ENCODE results near the gene PPP1CA. TPM values are rescaled to one million over a fixed set of nuclear protein-coding genes. Genes with fewer than 3 reads are reported as not detected.
A peak's percentile ranks its signal among the peaks of the same experiment; 100 is the strongest.

PPP1CA gene
- total RNA-seq, 4 donors from 2014 or later: 15.9 to 180 (median 77.1) TPM

- H3K4me3 ChIP-seq: no peak overlapping the region
- no peaks in the 10 kb centered on the region for H3K36me3 ChIP-seq
- TF ChIP-seq POLR2A (IDR thresholded peaks at IDR 0.05): no peak
- no peak for TF ChIP-seq CTCF (IDR thresholded peaks at IDR 0.05)
- no peaks in the 10 kb centered on the region for H3K4me1 ChIP-seq
- H3K27me3 ChIP-seq: no peaks in the 10 kb centered on the region
- H3K9me3 ChIP-seq: no peaks in the 10 kb centered on the region
- intact Hi-C loops (cut with DNase I; ENCODE audit: low total_unique reads): loop anchor here (5.0 to 10.0 kb wide), 2 partner anchors 40 to 123 kb away; partner anchors contain the start of gene GRK2
- no peak for DNase-seq
- no peak overlapping the region for H3K27ac ChIP-seq
Observed at GRCh38 chr11:67387518-67387917, 14.1 kb downstream of the PPP1CA start.

GRCh38 chr11:67387069-67387468 lies 14.6 kb downstream of the PPP1CA start:
- Histone ChIP-seq H3K27ac (no peak overlapping the region), H3K36me3 (no peaks in the 10 kb centered on the region), H3K27me3 (no peaks in the 10 kb centered on the region), H3K9me3 (no peaks in the 10 kb centered on the region), H3K4me1 (no peaks in the 10 kb centered on the region), H3K4me3 (no peak overlapping the region)
- TF ChIP-seq CTCF (IDR thresholded peaks at IDR 0.05): no peak
- no peak for TF ChIP-seq POLR2A (IDR thresholded peaks at IDR 0.05)
- intact Hi-C loops (cut with DNase I; ENCODE audit: low total_unique reads): loop anchor here (5.0 to 10.0 kb wide), 2 partner anchors 40 to 122 kb away; partner anchors contain the start of gene GRK2
- DNase-seq: no peak

GRCh38 chr11:67384851-67385366 lies 16.7 kb downstream of the PPP1CA start:
- intact Hi-C loops (cut with DNase I; ENCODE audit: low total_unique reads): loop anchor here (5.0 to 10.0 kb wide), 2 partner anchors 38 to 120 kb away; partner anchors contain the start of gene GRK2
- Histone ChIP-seq H3K27me3 (no peaks in the 10 kb centered on the region), H3K4me1 (no peaks in the 10 kb centered on the region), H3K4me3 (no peak overlapping the region), H3K36me3 (no peaks in the 10 kb centered on the region), H3K9me3 (no peaks in the 10 kb centered on the region), H3K27ac (no peak overlapping the region)
- DNase-seq: no peak
- TF ChIP-seq POLR2A (IDR thresholded peaks at IDR 0.05): no peak
- no peak for TF ChIP-seq CTCF (IDR thresholded peaks at IDR 0.05)

GRCh38 chr11:67382276-67383136 lies 19.2 kb downstream of the PPP1CA start:
- peak; percentile 83 to 85 for DNase-seq
- no peak overlapping the region for H3K27ac ChIP-seq

More at GRCh38 chr11:67382276-67383136, 19.2 kb downstream of the PPP1CA start:
- H3K9me3 ChIP-seq: no peaks in the 10 kb centered on the region
- intact Hi-C loops (cut with DNase I; ENCODE audit: low total_unique reads): loop anchor here (2.0 to 10.0 kb wide), 2 partner anchors 26 to 118 kb away; partner anchors contain the start of gene GRK2
- no peaks in the 10 kb centered on the region for H3K4me1 ChIP-seq
- no peaks in the 10 kb centered on the region for H3K36me3 ChIP-seq
- H3K27me3 ChIP-seq: no peaks in the 10 kb centered on the region
- no peak overlapping the region for H3K4me3 ChIP-seq
- TF ChIP-seq CTCF (IDR thresholded peaks at IDR 0.05) (peak; percentile 97 to 98 (median 98)), POLR2A (IDR thresholded peaks at IDR 0.05) (peak in 1 of 2 donors; percentile 28)
